GM19372 (cell line): ENCODE measurements around the gene KIF26B.
"Not testable (repeated sequence)": the region's sequence is repeated elsewhere in the genome, so short reads cannot be mapped to it uniquely, and the experiment has no call there.

Experiments
- ATAC-seq: cut with Tn5 transposase; IDR thresholded peaks from one replicate; pipeline ENCODE4 v1.9.1; 2021; ENCODE audit warnings: mild to moderate bottlenecking, low read depth, moderate library complexity; ENCODE audit not compliant: unreplicated experiment

KIF26B gene

GRCh38 chr1:245652660-245653427, 498.1 kb downstream of the KIF26B start:
- ATAC-seq, result no peak

GRCh38 chr1:245654460-245655050, 499.8 kb downstream of the KIF26B start:
- no peak for ATAC-seq

- no peak for ATAC-seq
Measured at GRCh38 chr1:245656189-245656717, 501.5 kb downstream of the KIF26B start.

GRCh38 chr1:245657371-245657770, 502.6 kb downstream of the KIF26B start:
- ATAC-seq, result no peak

- ATAC-seq, result no peak
Measured at GRCh38 chr1:245663373-245663772, 508.6 kb downstream of the KIF26B start.

- ATAC-seq, result no peak
Measured at GRCh38 chr1:245663841-245664240, 509.1 kb downstream of the KIF26B start.

GRCh38 chr1:245666412-245666811, 511.6 kb downstream of the KIF26B start:
- no peak for ATAC-seq

- ATAC-seq, result no peak
Measured at GRCh38 chr1:245671349-245671748, 516.6 kb downstream of the KIF26B start.

GRCh38 chr1:245671966-245672767, 517.4 kb downstream of the KIF26B start:
- ATAC-seq, result no peak

- not testable (repeated sequence) for ATAC-seq
Measured at GRCh38 chr1:245672836-245673656, 518.3 kb downstream of the KIF26B start.

GRCh38 chr1:245673881-245674414, 519.2 kb downstream of the KIF26B start:
- ATAC-seq, result peak; percentile 72

- no peak for ATAC-seq
Measured at GRCh38 chr1:245677461-245678240, 522.9 kb downstream of the KIF26B start.

GRCh38 chr1:245678860-245679411, 524.2 kb downstream of the KIF26B start:
- ATAC-seq, result no peak

- no peak for ATAC-seq
Measured at GRCh38 chr1:245679821-245680780, 525.3 kb downstream of the KIF26B start.

- ATAC-seq, result no peak
Measured at GRCh38 chr1:245682638-245683628, 528.1 kb downstream of the KIF26B start.

- no peak for ATAC-seq
Measured at GRCh38 chr1:245683676-245684075, 528.9 kb downstream of the KIF26B start.

- ATAC-seq, result no peak
Measured at GRCh38 chr1:245684166-245684565, 529.4 kb downstream of the KIF26B start.
